Activated gamma-delta T cell treated with anti-CD3 and anti-CD28 coated beads, Interleukin-2, amount 50 U/mL, for 16 hours (primary cell): ENCODE results near the gene POU6F2.

ENCODE experiments used
- DNase-seq: peaks from one replicate; pipeline ENCODE4 v3.0.0-alpha.2; 2020; ENCODE audit warnings: low read depth

The POU6F2 gene

DNA sequence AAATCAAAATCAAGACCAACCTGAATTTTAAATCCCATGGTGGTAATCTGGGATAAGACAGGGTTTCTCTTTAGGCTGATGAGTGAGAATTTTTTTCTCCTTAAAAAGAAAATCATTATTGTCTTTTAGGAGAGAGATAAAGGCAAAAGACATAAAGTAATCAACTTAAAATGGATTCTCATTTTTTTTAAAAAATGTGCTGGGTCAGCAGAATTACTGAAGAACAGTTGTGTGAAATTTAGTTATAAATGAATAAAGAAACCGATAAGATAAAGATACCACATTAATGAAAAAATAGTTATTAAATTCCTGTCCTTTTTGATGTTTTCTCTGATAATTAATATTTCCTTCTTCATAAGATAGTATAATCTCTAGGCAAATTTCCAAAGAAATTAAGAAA, 427.2 kb downstream of the POU6F2 start:
- DNase-seq: no peak

DNA sequence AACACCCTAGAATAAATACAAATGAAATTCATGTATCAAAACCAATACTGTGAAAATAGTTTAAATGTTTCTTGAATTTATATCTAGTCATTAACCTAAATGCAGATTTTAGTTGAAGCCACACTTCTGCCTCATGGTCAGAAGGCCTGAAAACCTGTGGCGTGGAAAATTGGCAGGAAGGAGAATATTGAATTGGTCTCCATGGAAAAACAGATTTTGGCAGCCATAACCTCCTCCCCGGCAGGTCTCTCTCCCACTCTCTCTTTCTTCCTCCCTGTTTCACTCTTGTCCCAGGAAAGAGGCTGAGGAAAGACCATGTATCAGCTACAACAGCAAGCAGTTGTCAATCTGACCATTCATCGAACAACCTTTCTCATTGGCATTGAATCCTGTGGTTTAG, 427.9 kb downstream of the POU6F2 start:
- no peak for DNase-seq

DNA sequence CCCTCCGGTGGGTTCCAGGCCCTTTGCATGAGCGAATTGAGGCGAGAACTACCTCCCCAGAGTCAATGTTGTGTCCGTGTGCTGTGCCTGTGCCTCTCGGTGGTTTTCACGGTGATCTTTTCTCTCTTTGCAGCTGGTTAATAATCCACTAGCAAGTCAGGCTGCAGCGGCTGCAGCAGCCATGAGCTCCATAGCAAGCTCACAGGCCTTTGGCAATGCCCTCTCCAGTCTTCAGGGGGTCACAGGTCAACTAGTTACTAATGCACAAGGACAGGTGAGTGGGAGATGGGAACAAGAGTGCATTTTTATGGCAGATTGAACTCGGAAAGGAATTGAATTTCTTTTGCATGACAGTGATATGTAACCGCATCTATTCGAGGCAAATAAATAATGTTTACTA, 428.8 kb downstream of the POU6F2 start:
- no peak for DNase-seq

DNA sequence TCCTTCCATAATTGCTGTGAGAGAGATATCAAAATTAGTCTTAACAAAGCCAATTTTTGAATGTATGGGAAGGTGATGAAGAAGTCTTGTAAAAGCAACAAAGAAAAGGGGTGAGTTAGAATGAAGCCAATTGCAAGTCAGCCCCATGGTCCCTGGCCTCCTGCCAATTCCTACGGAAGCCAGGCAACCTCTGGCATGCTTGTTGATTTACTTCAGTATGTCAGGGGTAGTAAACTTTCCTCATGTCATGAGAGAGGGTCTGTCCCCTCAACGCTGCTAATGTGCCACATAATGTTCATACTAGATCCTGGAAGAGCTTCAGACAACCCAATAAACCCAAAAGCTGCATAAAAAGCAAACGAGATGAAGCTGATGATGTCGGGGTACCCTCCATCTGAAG, 429.4 kb downstream of the POU6F2 start:
- DNase-seq: no peak

DNA sequence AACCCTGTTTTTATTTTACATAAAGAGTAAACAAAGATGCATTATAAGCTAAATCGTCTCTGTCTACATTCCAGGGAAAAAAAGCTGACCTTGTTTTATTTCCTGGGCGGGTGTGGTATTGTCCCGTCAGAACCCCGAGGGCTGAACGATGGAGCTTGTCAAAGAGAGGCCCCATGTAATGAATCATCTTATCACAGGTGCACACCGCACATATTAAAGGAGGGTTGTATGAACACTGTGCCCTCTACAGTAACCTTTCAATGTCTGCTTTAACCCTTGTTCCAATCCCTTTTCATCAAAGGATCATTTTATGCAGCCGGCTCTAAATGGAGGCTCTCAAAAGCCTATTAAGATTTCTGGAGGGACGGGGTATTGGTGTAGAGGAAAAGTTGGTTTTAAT, 430.0 kb downstream of the POU6F2 start:
- no peak for DNase-seq

DNA sequence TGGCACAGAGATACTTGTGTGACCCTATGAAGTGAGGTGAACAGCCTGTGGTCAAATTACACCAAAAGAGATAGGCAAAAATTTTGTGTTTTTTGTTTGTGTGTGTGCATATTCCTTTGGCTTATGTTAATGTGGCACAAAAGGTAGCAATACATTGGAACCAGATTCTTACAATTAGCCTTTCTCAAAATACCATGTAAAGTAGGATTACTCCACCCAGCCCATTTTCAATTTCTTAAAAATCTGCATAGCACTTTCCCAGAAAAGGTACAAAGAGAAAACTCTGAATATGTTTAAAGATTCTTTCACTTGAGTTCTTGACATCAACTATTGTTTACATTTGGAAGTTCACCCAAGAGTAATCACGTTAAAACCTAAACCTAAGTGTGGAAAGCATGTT, 431.2 kb downstream of the POU6F2 start:
- no peak for DNase-seq

DNA sequence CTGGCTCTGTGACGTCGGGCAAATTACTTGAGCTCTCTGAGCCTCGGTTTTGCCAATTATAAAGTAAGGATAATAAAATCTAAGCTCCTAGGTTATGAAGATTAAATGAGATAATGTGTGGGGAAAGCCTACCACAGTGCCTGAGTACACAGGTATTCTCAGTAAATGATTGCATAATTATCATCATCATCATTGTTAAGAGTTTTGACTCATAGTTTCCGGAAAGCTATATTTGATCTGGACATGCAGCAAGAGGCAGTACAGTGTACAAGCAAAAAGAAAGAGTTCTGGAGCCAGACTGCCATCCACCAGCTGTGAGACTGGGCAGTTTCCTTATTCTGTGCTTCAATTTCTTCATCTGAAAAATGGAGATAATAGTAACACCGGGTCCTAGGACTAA, 432.9 kb downstream of the POU6F2 start:
- DNase-seq: no peak

DNA sequence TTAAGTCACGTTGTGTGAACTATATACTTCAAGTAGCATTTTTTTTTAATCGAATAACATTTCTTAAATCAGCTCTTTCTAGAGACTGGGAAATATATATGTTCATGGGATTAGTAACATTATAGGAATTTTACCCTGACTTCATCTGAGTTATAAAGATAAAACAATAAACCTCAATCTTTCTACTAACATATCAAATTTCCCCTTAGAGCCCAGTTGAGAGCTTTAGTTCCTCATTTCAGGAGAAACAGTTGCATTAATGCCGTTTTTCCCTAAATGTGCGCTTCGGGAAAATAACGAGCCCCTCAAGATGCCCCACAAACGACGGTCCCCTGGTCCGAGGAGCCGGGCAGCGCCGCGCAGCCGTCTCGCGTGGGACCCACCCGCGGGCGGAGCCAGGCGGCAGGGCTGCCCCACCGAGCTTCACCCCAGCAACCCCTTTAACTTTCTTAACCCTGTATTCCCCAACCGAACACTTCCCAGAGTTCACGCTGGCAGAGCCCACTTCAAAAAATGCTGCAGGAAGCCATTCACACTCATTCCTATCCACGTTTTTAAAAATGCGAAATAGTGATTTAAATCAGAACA, 436.0 kb downstream of the POU6F2 start:
- DNase-seq: no peak

DNA sequence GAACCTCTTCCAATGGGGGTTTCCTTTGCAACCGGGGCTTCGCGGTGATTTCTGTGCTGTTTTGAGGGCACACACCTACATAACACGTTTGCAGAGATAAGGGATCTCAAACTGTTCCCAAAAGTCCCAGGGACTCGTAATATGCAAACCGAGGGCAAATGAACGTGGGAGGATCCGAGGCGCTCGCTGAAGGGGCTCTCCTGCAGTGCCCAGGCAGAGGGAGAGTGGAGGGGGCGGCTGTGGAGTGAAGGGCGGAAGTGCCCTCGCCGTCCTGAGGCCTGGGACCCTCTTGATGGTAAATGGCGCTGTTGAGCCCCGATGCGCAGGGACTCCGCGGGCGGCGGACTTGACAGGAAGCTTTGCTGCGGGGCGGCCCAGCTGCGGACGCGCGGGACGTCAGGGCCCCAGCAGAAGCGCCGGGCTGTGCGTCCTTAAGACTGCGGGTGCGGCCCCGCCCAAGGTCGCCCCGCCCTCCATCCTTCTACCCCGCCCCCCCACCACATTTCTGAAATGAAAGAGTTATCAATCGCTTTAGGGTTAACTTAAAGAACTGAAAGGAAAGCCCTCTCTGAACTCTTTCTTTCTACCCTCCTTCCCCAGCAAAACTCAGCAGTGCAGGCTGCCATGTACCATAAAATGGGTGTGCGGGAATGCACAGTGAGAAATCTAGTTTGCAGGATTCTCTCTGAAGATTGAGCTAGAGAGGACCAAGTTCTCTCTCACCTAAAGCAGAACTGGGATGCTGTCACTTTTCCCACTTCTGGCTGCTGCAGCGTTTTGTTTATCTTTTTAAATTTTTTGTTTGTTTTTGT, 436.7 kb downstream of the POU6F2 start:
- peak; percentile 2 for DNase-seq

DNA sequence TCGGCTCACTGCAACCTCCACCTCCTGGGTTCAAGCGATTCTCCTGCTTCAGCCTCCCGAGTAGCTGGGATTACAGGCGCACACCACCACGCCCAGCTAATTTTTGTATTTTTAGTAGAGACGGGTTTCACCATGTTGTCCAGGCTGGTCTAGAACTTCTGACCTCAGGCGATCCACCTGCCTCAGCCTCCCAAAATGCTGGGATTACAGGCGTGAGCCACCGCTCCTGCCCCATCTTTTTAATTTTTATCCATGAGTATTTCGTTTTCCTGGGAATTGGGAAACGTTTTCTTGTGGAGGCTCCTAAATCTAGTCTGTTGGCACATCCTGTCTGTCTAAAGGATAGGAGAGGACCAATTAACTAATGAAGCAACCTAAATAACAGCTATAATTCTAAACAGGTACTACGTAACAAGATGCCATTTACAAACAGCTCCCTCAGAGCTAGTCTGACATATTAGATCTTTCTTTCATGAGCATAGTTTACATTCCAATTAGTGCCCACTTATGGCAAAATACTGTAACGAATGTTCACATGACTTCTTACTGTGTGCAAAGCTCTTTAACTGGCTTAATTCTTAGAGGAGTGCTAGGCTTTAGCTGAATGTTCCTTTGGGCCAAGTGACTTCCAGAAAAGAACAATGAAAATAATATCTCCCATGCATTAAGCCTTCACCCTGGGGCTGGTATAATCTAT, 437.5 kb downstream of the POU6F2 start:
- DNase-seq: no peak

DNA sequence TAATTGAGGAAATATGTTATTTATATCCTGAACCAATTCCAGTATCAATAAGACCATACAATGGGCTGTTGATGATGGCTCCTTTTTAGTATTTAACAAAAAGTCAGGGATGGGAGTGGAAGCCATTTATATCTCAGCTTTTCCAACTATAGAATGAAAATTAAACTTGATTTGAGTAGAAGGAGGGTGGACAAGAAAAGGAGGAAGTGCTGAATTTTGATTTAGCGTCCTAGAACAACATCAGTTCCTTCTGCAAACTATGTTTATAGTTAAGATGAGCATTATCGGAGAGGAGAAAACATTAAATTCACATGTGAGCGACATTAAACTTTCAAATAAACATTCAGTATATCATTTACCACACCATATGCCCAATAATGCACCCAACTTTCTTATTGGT, 439.2 kb downstream of the POU6F2 start:
- DNase-seq: no peak

DNA sequence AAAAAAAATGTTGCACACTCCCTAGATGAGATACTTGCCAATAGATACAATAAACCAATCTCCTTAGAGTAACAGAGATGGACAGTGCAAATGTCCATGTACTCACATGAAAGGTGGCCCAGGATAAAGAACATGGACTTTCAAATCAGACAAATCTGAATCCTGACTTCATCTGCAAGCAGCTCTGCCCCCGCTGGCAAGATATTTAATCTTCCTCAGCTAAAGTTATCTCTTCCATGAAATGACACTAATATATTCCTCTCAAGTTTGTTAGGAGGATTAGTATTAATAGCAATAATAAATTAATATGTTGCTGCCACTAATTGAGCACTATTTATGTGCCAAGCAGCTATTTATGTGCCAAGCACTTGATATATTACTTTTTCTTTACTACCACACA, 439.9 kb downstream of the POU6F2 start:
- no peak for DNase-seq

DNA sequence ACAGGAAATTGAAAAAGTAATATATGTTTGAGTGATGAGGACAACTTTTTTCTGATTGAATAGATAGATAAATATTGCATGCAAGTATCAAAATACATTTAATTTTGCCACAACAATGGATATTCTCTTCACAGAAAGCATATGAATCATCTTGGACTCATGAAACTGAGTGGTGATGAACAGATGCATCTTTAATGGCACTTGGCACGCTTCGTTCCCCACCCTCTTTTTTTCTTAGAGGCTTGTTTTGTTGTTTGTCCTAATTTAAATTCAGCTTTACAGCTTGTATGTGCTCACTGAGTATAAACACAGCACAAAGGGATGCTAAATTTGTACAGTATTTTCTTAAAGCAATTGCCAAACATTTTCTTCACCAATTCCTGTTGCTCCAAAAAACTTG, 443.5 kb downstream of the POU6F2 start:
- no peak for DNase-seq

DNA sequence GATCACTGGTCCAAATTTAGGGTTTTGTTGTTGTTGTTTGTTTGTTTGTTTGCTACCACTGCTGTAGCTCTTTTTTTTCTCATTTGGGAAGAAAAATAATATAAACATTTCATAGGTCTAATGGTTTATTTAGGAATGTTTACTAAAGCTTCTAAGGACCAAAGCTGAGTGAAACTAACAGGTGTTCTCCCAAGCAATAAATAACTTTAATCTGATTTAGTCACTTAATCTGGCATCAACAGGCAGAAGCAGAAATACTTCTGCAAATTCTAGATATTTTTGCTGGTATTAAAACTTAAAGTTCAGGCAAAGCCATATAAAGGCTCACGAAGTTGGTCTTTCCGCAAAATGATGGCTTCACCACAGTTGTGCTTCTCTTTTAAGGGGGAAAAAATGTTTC, 444.0 kb downstream of the POU6F2 start:
- DNase-seq: no peak

DNA sequence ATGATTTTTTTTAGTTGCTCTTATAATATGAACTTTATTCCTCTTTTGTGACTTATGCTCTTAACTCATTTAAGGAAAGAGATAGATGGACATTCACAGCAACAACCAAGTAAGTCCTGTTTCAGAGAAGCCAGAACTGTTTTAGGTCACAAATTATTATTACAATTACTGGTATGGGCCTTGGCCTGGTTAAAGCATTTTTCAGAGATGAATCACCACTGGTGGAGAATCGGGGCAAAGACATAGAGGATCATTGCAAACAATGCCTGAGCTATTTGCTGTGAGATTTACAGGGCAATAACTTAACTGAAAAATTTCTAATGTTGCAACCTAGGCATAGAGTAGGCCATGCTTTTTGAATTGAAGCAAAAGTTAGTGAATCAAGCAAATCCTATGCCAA, 450.5 kb downstream of the POU6F2 start:
- no peak for DNase-seq

DNA sequence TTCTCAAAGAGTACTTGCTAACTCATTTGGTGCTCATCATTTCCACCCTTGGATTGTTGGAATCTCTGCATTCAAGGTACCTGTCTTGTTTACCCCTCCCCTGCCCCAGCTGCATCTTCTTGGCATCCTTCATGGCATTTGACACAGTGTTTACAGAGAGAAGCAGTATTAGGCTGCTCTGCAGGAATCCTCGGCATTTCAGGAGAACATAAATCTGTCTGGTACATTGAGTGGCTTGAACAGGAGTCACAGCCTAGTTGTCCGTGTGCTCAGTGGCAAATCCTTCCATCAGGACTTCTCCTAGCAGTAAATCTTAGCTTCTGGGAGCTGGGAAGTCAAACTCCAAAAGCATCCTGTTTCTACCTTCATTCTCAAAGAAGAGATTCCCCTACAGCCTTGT, 451.7 kb downstream of the POU6F2 start:
- DNase-seq: no peak

DNA sequence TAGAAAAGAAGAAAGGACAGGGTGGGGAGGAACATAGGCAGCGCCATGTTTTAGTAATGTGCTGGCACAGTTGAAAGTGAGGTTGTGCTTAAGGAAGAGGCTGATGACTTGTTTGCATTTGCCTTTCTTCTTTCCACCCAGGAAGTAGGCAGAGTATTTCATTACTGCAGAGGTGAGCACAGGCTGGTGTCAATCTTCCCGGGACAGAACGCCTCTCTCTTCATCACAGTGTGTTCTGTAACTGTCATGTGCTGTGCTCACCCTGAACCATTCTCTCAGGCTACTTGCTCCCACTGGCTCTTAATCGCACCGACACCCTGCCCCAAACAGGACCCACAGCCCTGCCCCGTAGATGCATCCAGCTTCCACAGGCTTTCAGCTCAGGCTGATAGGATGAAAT, 452.7 kb downstream of the POU6F2 start:
- no peak for DNase-seq

DNA sequence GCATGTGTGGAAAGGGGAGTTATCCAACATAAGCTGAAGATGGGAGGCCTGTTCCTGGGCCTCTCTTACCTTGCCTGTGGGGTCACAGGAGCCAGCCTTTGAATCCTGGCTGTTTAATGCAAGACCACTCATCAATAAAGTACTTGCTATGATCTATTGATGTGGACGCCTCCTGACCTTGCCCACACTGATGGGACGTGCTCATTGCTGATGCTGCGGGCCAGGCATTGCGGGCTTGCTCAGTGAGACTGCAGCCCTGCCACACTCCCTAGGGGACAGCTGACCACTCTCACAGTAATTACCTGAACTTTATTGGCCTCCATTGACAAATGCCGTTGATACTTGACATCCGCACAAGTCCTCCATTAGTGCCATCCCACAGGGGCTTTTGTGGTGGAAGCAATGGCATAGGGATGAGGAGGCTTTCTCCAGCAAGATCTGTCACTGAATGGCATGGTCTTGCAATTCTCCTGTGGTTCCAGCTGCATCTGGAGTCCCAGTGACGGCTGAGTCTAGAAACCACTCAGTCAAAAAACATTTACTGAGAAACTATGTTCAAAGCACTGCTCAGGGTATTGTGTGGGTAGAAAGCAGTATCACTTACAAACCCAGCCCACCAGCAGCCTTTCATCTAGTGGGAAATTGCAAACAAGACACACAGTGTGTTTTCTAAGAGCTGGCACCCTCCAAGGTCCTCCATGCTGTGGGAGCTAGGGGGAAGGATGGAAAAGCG, 453.4 kb downstream of the POU6F2 start:
- no peak for DNase-seq

DNA sequence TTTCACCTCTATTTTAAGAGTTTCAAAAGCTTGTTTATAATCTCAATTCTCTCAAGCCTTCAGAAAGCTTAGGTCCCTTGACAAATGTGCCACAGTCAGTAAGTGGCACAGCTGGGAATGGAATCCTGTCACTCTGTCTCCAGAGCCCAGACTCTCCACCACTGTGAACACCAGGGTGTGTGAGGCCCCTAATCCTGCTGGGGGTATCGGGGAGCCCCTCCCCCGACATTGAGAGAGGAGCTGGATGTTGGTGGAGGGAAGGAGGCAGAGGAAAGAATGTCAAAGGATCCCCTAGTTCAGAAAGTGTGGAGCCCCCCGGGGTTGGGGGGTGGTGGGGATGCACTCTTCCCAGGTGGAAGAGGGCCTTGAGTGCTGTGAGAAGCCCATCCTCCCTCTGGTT, 454.7 kb downstream of the POU6F2 start:
- DNase-seq: no peak

DNA sequence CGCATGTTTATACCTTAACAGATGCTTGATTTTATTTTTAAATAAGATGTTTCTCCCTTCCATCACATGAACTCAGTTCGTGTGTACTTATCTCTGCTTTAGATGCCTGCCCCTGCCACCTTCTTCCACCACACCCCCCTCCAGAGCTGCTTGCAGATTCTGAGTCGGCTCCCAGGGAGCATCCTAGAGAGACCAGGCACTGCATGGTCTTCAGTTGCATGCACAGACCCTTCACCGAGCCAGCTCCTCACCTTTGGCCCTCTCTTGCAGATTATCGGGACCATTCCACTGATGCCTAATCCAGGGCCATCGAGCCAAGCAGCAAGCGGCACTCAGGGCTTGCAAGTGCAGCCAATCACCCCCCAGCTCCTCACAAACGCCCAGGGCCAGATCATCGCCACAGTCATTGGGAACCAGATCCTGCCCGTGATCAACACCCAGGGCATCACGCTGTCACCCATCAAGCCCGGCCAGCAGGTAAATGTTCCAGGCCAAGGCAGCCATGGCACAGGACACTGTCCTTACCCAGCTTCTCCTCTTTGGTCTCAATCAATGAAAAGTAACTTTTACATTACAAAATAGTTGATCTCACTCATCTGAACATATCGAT, 455.2 kb downstream of the POU6F2 start:
- DNase-seq: no peak

DNA sequence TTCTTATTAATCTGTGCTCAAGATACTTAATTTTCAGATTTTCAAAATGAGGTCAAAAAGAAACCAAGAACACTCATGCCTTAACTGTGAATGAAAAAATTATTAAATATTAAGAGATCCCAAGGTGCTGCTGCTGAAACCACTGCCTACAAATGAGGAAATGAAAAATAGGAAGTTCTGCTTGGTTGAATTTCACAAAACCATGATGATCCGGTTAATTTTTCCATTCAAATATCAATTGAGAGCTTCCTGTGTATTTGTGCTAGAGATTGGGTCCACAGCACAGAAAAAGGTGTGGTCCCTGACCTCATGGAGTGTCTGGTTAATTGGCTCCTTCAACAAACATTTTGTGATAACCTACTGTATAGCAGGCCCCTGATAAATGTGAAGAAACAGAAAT, 455.8 kb downstream of the POU6F2 start:
- DNase-seq: no peak

DNA sequence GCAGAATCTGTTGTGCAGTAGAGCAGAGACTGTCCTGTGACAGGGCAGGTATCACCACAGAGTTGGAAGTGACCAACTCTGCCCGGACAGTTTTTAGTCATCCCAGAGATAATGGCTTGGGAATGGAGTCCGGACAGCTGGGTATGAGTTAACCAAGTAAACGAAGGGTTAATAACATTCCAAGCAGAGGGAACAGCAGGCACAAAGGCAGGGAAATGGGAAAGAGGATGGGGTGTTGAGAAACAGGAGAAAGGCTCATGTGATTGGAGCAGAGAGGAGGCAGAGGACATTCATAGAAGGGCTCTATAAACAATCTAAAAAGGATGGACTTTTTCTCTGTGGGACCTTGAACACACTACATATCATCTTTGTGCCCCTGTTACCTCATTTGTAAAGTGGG, 456.3 kb downstream of the POU6F2 start:
- DNase-seq: no peak
